NCI-H2227 treated with DMSO at 0.1 percent for 48 hours (cell line): ENCODE measurements around the gene RAB32.

Source experiments
- DNase-seq: peaks from one replicate; lab custom pipeline; 2025; lab: John Stamatoyannopoulos, UW

Gene RAB32

GRCh38 chr6:146582857-146583256 lies 39.2 kb downstream of the RAB32 start:
- DNase-seq, result no peak

GRCh38 chr6:146583966-146584365 lies 40.3 kb downstream of the RAB32 start:
- no peak for DNase-seq

- no peak for DNase-seq
These were observed 43.8 kb downstream of the RAB32 start for GRCh38 chr6:146587459-146587858.

GRCh38 chr6:146590492-146590891 lies 46.9 kb downstream of the RAB32 start:
- no peak for DNase-seq

GRCh38 chr6:146592451-146592850 lies 48.8 kb downstream of the RAB32 start:
- DNase-seq, result no peak

GRCh38 chr6:146593986-146594385 lies 50.4 kb downstream of the RAB32 start:
- DNase-seq, result no peak

GRCh38 chr6:146594495-146594894 lies 50.9 kb downstream of the RAB32 start:
- no peak for DNase-seq

GRCh38 chr6:146595972-146596731 lies 52.5 kb downstream of the RAB32 start:
- no peak for DNase-seq

GRCh38 chr6:146598772-146599405 lies 55.3 kb downstream of the RAB32 start, which contains the start of gene ADGB:
TSS of gene ADGB (plus strand) at chr6:146598972. CDS start at chr6:146599041, 69 bp downstream.
- peak; percentile 0 for DNase-seq

- DNase-seq, result no peak
These were observed 57.7 kb downstream of the RAB32 start for GRCh38 chr6:146601352-146601751.

- DNase-seq, result no peak
These were observed 58.9 kb downstream of the RAB32 start for GRCh38 chr6:146602526-146602925.
